Effector memory CD4-positive, alpha-beta T cell (primary cell): ENCODE results near the gene MBD2.

ENCODE experiments used
- DNase-seq, 3 donors: peaks; one replicate each; pipeline ENCODE4 v3.0.0-alpha.2; 2020
- H3K27ac ChIP-seq: 2 replicates; pipeline ENCODE4 v1.7.0; 2013; ENCODE audit warnings: mild to moderate bottlenecking, low read length, moderate library complexity; ENCODE audit not compliant: insufficient read depth, poor library complexity, severe bottlenecking
- H3K27me3 ChIP-seq: replicated peaks from 2 replicates; pipeline ENCODE4 v1.7.0; 2013; ENCODE audit warnings: mild to moderate bottlenecking, low read length; ENCODE audit not compliant: insufficient read depth, control insufficient read depth, poor library complexity, severe bottlenecking
- H3K36me3 ChIP-seq: 2 replicates; pipeline ENCODE4 v1.7.0; 2013; ENCODE audit warnings: mild to moderate bottlenecking, low read length, moderate library complexity; ENCODE audit not compliant: control insufficient read depth, insufficient read depth
- H3K4me1 ChIP-seq: 2 replicates; pipeline ENCODE4 v1.7.0; 2013; ENCODE audit warnings: low read length, mild to moderate bottlenecking; ENCODE audit not compliant: control insufficient read depth, insufficient read depth, poor library complexity, severe bottlenecking
- H3K4me3 ChIP-seq: 2 replicates; pipeline ENCODE4 v1.7.0; 2013; ENCODE audit warnings: low read length, low read depth, mild to moderate bottlenecking; ENCODE audit not compliant: insufficient read depth, poor library complexity, severe bottlenecking
- H3K9me3 ChIP-seq: 2 replicates; pipeline ENCODE4 v1.7.0; 2013; ENCODE audit warnings: mild to moderate bottlenecking, low read length, moderate library complexity; ENCODE audit not compliant: control insufficient read depth

The MBD2 gene

GRCh38 chr18:54238173-54238936, 13.9 kb upstream of the MBD2 start:
- Histone ChIP-seq H3K27ac (no peak overlapping the region), H3K9me3 (no peaks in the 10 kb centered on the region), H3K27me3 (no peaks in the 10 kb centered on the region), H3K4me1 (no peaks in the 10 kb centered on the region), H3K36me3 (no peaks in the 10 kb centered on the region), H3K4me3 (no peak overlapping the region)
- DNase-seq = no peak

- Histone ChIP-seq H3K9me3 (no peaks in the 10 kb centered on the region), H3K4me3 (no peak overlapping the region), H3K27me3 (no peaks in the 10 kb centered on the region), H3K36me3 (no peaks in the 10 kb centered on the region), H3K4me1 (no peaks in the 10 kb centered on the region), H3K27ac (no peak overlapping the region)
- no peak for DNase-seq
These were observed 11.4 kb upstream of the MBD2 start for GRCh38 chr18:54235871-54236270.

GRCh38 chr18:54233747-54234146, 9.3 kb upstream of the MBD2 start:
- H3K36me3 ChIP-seq = no peaks in the 10 kb centered on the region
- no peak for DNase-seq
- H3K9me3 ChIP-seq = no peaks in the 10 kb centered on the region
- no peak overlapping the region for H3K4me3 ChIP-seq
- H3K4me1 ChIP-seq = no peaks in the 10 kb centered on the region
- H3K27me3 ChIP-seq = no peaks in the 10 kb centered on the region
- no peak overlapping the region for H3K27ac ChIP-seq

GRCh38 chr18:54233228-54233625, 8.8 kb upstream of the MBD2 start:
- H3K4me3 ChIP-seq = no peak overlapping the region
- no peak overlapping the region for H3K27ac ChIP-seq
- no peaks in the 10 kb centered on the region for H3K27me3 ChIP-seq
- no peaks in the 10 kb centered on the region for H3K9me3 ChIP-seq
- no peaks in the 10 kb centered on the region for H3K36me3 ChIP-seq
- no peaks in the 10 kb centered on the region for H3K4me1 ChIP-seq
- DNase-seq = no peak

- Histone ChIP-seq H3K27ac (no peak overlapping the region), H3K4me1 (no peaks in the 10 kb centered on the region), H3K36me3 (no peaks in the 10 kb centered on the region), H3K4me3 (no peak overlapping the region), H3K9me3 (no peaks in the 10 kb centered on the region), H3K27me3 (no peaks in the 10 kb centered on the region)
- DNase-seq = no peak
These were observed 8.2 kb upstream of the MBD2 start for GRCh38 chr18:54232485-54233227.

- no peak overlapping the region for H3K4me3 ChIP-seq
- no peak for DNase-seq
- H3K9me3 ChIP-seq = no peaks in the 10 kb centered on the region
- H3K36me3 ChIP-seq = no peaks in the 10 kb centered on the region
- no peaks in the 10 kb centered on the region for H3K4me1 ChIP-seq
- H3K27ac ChIP-seq = no peak overlapping the region
- H3K27me3 ChIP-seq = no peaks in the 10 kb centered on the region
These were observed 5.1 kb upstream of the MBD2 start for GRCh38 chr18:54229421-54230059.

- Histone ChIP-seq H3K36me3 (no peaks in the 10 kb centered on the region), H3K9me3 (no peaks in the 10 kb centered on the region), H3K4me3 (no peak overlapping the region), H3K4me1 (peaks cover 5% of the 10 kb centered on the region), H3K27ac (no peak overlapping the region), H3K27me3 (no peaks in the 10 kb centered on the region)
- no peak for DNase-seq
These were observed 3.9 kb upstream of the MBD2 start for GRCh38 chr18:54228364-54228763.

GRCh38 chr18:54223568-54224241, 764 bp downstream of the MBD2 start:
- Histone ChIP-seq H3K27ac (peak overlapping the region; percentile 70), H3K4me1 (peaks cover 15% of the 10 kb centered on the region), H3K27me3 (no peaks in the 10 kb centered on the region), H3K9me3 (no peaks in the 10 kb centered on the region), H3K36me3 (no peaks in the 10 kb centered on the region), H3K4me3 (peak overlapping the region; percentile 54)
- DNase-seq = peak; percentile 18 to 32 (median 18)

- no peaks in the 10 kb centered on the region for H3K27me3 ChIP-seq
- peak overlapping the region; percentile 54 for H3K4me3 ChIP-seq
- no peaks in the 10 kb centered on the region for H3K9me3 ChIP-seq
- H3K4me1 ChIP-seq = peaks cover 15% of the 10 kb centered on the region
- peak; percentile 46 to 58 (median 46) for DNase-seq
- H3K36me3 ChIP-seq = no peaks in the 10 kb centered on the region
- peak overlapping the region; percentile 70 for H3K27ac ChIP-seq
These were observed 1.4 kb downstream of the MBD2 start for GRCh38 chr18:54222922-54223567.
